Fibroblast of lung (primary cell): ENCODE measurements around the gene DRD1. TPM values are rescaled to one million over a fixed set of nuclear protein-coding genes. Genes with fewer than 3 reads are reported as not detected.
"Not testable (repeated sequence)": the region's sequence is repeated elsewhere in the genome, so short reads cannot be mapped to it uniquely, and the experiment has no call there.

ENCODE experiments used
- DNase-seq, 2 donors: peaks; one replicate each; pipeline versions ENCODE4 v3.0.0 to v3.0.0-alpha.2; 2010; ENCODE audit warnings: low read depth in 2 of 2
- H2AFZ ChIP-seq: 2 replicates; pipeline ENCODE4 v1.5.1; 2012; ENCODE audit warnings: low read length, control low read depth, inconsistent platforms
- H3K27ac ChIP-seq: 2 replicates; pipeline ENCODE4 v1.5.1; 2011; ENCODE audit warnings: low read length, control low read depth; ENCODE audit not compliant: insufficient read depth
- H3K27me3 ChIP-seq: 2 replicates; pipeline ENCODE4 v1.5.1; 2011; ENCODE audit warnings: mild to moderate bottlenecking, low read length; ENCODE audit not compliant: control insufficient read depth, insufficient read depth
- H3K36me3 ChIP-seq: 2 replicates; pipeline ENCODE4 v1.5.1; 2011; ENCODE audit warnings: low read length; ENCODE audit not compliant: control insufficient read depth, insufficient read depth
- H3K4me1 ChIP-seq: 2 replicates; pipeline ENCODE4 v1.5.1; 2011; ENCODE audit warnings: low read length; ENCODE audit not compliant: control insufficient read depth, insufficient read depth; ENCODE audit errors: extremely low read depth
- H3K4me2 ChIP-seq: 2 replicates; pipeline ENCODE4 v1.5.1; 2011; ENCODE audit warnings: low read length, control low read depth; ENCODE audit not compliant: insufficient read depth; ENCODE audit errors: extremely low read depth
- H3K4me3 ChIP-seq, 4 experiments: fragments of 200-600 bp in 1 of 4; sonication (generic) in 1 of 4; replicated peaks in 1 of 4; 2 replicates each; pipeline ENCODE4 v1.5.1; 2011 to 2016; ENCODE audit warnings: low read length in 4 of 4, low read depth in 3 of 4, mild to moderate bottlenecking in 3 of 4, control low read depth in 2 of 4, inconsistent platforms in 1 of 4, mixed read lengths in 1 of 4; ENCODE audit not compliant: insufficient read depth in 1 of 4; ENCODE audit errors: control extremely low read depth in 1 of 4
- H3K79me2 ChIP-seq: 2 replicates; pipeline ENCODE4 v1.5.1; 2012; ENCODE audit warnings: mild to moderate bottlenecking, low read length, inconsistent platforms; ENCODE audit not compliant: control insufficient read depth, insufficient read depth
- H3K9ac ChIP-seq: 2 replicates; pipeline ENCODE4 v1.5.1; 2011; ENCODE audit warnings: mild to moderate bottlenecking, low read length, control low read depth; ENCODE audit not compliant: insufficient read depth
- H3K9me3 ChIP-seq: 2 replicates; pipeline ENCODE4 v1.5.1; 2012; ENCODE audit warnings: low read depth, low read length; ENCODE audit not compliant: control insufficient read depth, insufficient read depth
- H4K20me1 ChIP-seq: 2 replicates; pipeline ENCODE4 v1.5.1; 2011; ENCODE audit warnings: low read length; ENCODE audit not compliant: control insufficient read depth, insufficient read depth; ENCODE audit errors: extremely low read depth
- EZH2 ChIP-seq: IDR thresholded peaks from 2 replicates; pipeline ENCODE4 v1.5.1; 2012; ENCODE audit warnings: low read length, control low read depth, mild to moderate bottlenecking; ENCODE audit errors: missing control alignments
- polyA plus RNA-seq, 2 donors: library from polyadenylated mRNA; depleted of rRNA in 1 of 2; stranded (reverse) in 1 of 2; unstranded in 1 of 2; fragments of >200 nt; gene quantifications; 2 replicates each; pipeline ENCODE4 v1.2.1, GENCODE V29; 2011 to 2012; ENCODE audit warnings: missing spikeins in 1 of 2
- total RNA-seq: library from RNA; depleted of rRNA; stranded (reverse); fragments of >200 nt; gene quantifications from 2 replicates; pipeline ENCODE4 v1.2.1, GENCODE V29; 2014
- TF ChIP-seq, protein P1 (sequence below), 2 donors: IDR thresholded peaks in 1 of 2; conservative IDR thresholded peaks in 1 of 2; 1 replicate in 1 of 2; 2 replicates in 1 of 2; pipeline ENCODE4 v1.5.1; 2011 to 2012; ENCODE audit warnings: low read length in 2 of 2, control low read depth in 1 of 2, inconsistent platforms in 1 of 2, low read depth in 1 of 2, mild to moderate bottlenecking in 1 of 2

Gene DRD1
- total and polyA plus RNA-seq, 2 donors (not counting 1 experiment from before 2014, with no cell fraction given): 0.19 to 2.0 TPM

DNA sequence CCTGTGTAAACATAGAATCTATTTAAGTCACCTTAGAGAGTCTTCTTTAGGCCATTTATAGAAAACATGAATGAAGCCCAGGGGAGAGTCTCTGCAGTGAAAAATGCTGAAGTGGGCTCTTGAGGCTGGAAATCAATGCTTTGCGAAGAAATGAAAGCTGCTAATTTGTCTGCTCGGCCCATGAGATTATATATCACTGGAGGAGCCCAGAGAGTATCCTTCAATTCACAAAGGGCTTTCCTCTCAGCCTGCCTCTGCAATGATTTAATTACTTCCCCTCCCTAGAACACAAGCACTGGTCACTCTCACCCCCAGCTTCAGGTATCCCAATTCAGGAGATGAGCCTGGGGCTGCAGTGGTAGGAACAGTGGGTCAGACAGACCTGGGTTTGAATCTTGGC lies 8.2 kb upstream of the DRD1 start:
- Histone ChIP-seq H3K9me3 (no peaks in the 10 kb centered on the region), H3K36me3 (no peaks in the 10 kb centered on the region), H3K9ac (no peak overlapping the region), H3K4me3 (no peak overlapping the region), H2AFZ (no peak overlapping the region), H3K27me3 (peaks cover 6% of the 10 kb centered on the region), H3K27ac (no peak overlapping the region), H3K4me2 (no peak overlapping the region), H3K4me1 (no peaks in the 10 kb centered on the region), H3K79me2 (no peaks in the 10 kb centered on the region), H4K20me1 (no peaks in the 10 kb centered on the region)
- TF ChIP-seq EZH2: no peak
- TF ChIP-seq, protein P1, sequence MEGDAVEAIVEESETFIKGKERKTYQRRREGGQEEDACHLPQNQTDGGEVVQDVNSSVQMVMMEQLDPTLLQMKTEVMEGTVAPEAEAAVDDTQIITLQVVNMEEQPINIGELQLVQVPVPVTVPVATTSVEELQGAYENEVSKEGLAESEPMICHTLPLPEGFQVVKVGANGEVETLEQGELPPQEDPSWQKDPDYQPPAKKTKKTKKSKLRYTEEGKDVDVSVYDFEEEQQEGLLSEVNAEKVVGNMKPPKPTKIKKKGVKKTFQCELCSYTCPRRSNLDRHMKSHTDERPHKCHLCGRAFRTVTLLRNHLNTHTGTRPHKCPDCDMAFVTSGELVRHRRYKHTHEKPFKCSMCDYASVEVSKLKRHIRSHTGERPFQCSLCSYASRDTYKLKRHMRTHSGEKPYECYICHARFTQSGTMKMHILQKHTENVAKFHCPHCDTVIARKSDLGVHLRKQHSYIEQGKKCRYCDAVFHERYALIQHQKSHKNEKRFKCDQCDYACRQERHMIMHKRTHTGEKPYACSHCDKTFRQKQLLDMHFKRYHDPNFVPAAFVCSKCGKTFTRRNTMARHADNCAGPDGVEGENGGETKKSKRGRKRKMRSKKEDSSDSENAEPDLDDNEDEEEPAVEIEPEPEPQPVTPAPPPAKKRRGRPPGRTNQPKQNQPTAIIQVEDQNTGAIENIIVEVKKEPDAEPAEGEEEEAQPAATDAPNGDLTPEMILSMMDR (conservative IDR thresholded peaks at IDR 0.05 in 1 of 2, IDR thresholded peaks at IDR 0.05 in 1 of 2; ENCODE audit: low read depth in 1 of 2, low read length in 2 of 2): no peak
- DNase-seq: no peak

DNA sequence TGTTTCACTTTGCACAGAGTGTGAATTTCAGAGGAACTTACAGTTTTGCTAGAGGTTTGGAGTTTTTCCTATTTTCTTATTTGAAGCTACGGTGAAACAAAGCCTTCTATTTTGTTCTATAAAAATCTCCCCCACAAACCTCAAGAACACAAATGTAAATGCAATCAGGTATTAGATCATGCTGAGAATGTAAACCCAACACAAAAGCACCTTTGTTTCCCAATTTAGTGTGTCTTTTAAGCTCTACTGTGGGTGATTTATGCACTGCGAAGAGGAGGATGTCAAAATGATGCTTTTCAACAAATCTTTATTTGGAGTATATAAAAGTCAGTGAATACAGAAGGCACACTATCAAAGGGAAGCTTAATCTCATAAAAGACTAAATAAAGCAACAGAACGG lies 4.3 kb upstream of the DRD1 start:
- TF ChIP-seq EZH2: no peak
- TF ChIP-seq, protein P1 (conservative IDR thresholded peaks at IDR 0.05 in 1 of 2, IDR thresholded peaks at IDR 0.05 in 1 of 2; ENCODE audit: low read depth in 1 of 2, low read length in 2 of 2): no peak
- H3K4me2 ChIP-seq: no peak overlapping the region
- peaks cover 6% of the 10 kb centered on the region for H3K27me3 ChIP-seq

DNA sequence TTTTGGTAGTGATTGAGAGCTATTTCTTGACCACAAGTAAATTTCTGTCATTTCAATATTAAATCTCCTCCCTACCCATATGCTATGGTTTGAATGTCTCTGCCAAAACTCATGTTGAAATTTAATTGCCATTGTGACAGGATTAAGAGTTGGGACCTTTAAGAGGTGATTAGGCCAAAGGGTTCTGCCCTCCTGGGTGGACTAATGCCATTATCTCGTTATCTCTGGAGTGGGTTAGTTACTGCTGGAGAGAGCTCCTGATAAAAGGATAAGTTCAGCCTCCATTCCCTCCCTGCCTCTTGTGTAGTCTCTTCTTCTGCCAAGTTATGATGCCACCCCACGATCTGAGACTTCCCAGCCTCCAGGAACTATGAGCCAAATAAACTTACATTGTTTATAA lies 3.6 kb upstream of the DRD1 start:
- no peaks in the 10 kb centered on the region for H3K36me3 ChIP-seq
- H3K4me2 ChIP-seq: no peak overlapping the region
- H2AFZ ChIP-seq: no peak overlapping the region
- no peaks in the 10 kb centered on the region for H3K9me3 ChIP-seq
- H3K4me3 ChIP-seq: no peak overlapping the region
- H3K27me3 ChIP-seq: peaks cover 6% of the 10 kb centered on the region
- no peak overlapping the region for H3K27ac ChIP-seq
- H3K4me1 ChIP-seq: no peaks in the 10 kb centered on the region
- H3K9ac ChIP-seq: no peak overlapping the region
- H3K79me2 ChIP-seq: no peaks in the 10 kb centered on the region
- H4K20me1 ChIP-seq: no peaks in the 10 kb centered on the region
- no peak for TF ChIP-seq EZH2
- TF ChIP-seq, protein P1 (conservative IDR thresholded peaks at IDR 0.05 in 1 of 2, IDR thresholded peaks at IDR 0.05 in 1 of 2; ENCODE audit: low read depth in 1 of 2, low read length in 2 of 2): no peak
- DNase-seq: no peak

More for the DNA sequence above, 4.3 kb upstream of the DRD1 start:
- no peak for DNase-seq
- H4K20me1 ChIP-seq: no peaks in the 10 kb centered on the region
- H3K9ac ChIP-seq: no peak overlapping the region
- no peaks in the 10 kb centered on the region for H3K4me1 ChIP-seq
- H3K79me2 ChIP-seq: no peaks in the 10 kb centered on the region
- H2AFZ ChIP-seq: no peak overlapping the region
- H3K4me3 ChIP-seq: no peak overlapping the region
- H3K36me3 ChIP-seq: no peaks in the 10 kb centered on the region
- no peak overlapping the region for H3K27ac ChIP-seq
- no peaks in the 10 kb centered on the region for H3K9me3 ChIP-seq

DNA sequence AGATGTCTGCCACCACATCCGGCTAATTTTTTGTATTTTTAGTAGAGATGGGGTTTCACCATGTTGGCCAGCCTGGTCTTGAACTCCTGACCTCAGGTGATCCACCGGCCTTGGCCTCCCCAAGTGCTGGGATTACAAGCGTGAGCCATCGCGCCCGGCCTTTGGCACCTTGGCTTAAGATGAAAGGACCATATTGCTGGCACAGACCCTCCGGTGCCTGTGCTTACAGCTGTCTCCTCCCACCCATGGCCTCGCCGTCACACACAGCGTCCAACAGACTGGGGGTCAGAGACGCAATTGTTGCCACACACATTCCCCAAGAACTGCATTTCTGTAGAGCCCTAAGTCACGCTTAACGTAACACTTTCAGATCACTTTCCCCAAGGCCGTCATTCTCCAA lies 2.4 kb upstream of the DRD1 start:
- DNase-seq, H2AFZ ChIP-seq, H4K20me1 ChIP-seq, H3K9ac ChIP-seq, H3K36me3 ChIP-seq, H3K27me3 ChIP-seq, H3K4me3 ChIP-seq, H3K9me3 ChIP-seq, H3K4me2 ChIP-seq, H3K79me2 ChIP-seq, H3K27ac ChIP-seq, H3K4me1 ChIP-seq: not testable (repeated sequence)
